HL-60 (cell line): ENCODE data around the gene ZGLP1.

Experiments
- GABPA ChIP-seq: IDR thresholded peaks from 2 replicates; pipeline ENCODE4 v1.6.1; 2012; ENCODE audit warnings: low read depth
- POLR2AphosphoS5 ChIP-seq: IDR thresholded peaks from 2 replicates; pipeline ENCODE4 v1.6.1; 2012; ENCODE audit warnings: low read depth
- TF ChIP-seq, protein P1 (sequence below): IDR thresholded peaks from one replicate; pipeline ENCODE4 v1.5.1; 2011; ENCODE audit warnings: low read length, control low read depth, inconsistent platforms; ENCODE audit not compliant: insufficient read depth
- TF ChIP-seq, protein P2 (sequence below): IDR thresholded peaks from 2 replicates; pipeline ENCODE4 v1.6.1; 2012; ENCODE audit warnings: low read depth; ENCODE audit not compliant: insufficient replicate concordance

DNA sequence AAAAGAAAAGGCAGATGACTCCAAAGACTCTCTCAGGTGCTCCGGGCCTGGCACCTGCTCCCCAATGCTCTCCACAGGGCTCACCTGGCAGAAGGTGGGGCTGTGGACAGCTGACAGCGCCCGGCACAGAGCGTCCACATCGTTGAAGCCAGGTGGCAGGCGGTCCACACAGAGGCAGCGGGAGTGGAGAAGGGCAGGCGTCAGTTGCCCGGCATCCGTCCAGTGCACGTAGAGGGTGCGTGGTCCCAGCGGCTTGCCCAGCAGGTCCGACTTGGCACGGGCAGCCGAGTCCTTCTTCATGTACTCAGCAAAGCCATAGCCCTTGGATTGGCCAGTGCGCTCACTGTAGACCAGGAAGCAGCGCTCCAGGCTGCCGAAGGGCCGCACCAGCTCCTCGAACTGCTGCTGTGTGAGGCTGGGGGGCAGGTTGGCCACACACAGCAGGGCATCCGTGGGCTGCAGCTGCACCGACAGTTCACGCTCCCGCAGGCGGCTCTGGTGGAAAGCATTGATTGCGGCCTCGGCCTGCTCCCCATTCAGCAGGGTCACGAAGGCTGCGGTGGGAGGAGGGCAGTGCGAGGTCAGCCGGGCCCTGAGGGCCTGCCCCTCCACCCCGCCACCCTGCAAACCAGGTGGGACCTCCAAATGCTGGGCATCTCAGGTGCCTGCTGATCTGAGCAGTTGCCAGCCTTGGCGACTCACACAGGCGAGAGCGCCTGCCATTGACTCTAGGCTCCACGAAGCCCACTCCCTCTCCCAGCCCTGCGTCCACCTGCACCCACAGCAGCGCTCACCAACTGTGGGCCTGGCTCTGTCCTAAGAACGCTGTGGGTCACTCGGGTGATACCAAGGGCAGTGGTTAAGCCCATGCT is 19.2 kb upstream of the ZGLP1 start:
- TF ChIP-seq, protein P1, sequence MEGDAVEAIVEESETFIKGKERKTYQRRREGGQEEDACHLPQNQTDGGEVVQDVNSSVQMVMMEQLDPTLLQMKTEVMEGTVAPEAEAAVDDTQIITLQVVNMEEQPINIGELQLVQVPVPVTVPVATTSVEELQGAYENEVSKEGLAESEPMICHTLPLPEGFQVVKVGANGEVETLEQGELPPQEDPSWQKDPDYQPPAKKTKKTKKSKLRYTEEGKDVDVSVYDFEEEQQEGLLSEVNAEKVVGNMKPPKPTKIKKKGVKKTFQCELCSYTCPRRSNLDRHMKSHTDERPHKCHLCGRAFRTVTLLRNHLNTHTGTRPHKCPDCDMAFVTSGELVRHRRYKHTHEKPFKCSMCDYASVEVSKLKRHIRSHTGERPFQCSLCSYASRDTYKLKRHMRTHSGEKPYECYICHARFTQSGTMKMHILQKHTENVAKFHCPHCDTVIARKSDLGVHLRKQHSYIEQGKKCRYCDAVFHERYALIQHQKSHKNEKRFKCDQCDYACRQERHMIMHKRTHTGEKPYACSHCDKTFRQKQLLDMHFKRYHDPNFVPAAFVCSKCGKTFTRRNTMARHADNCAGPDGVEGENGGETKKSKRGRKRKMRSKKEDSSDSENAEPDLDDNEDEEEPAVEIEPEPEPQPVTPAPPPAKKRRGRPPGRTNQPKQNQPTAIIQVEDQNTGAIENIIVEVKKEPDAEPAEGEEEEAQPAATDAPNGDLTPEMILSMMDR, result no peak
- TF ChIP-seq POLR2AphosphoS5 (no peak), GABPA (no peak)
- TF ChIP-seq, protein P2, sequence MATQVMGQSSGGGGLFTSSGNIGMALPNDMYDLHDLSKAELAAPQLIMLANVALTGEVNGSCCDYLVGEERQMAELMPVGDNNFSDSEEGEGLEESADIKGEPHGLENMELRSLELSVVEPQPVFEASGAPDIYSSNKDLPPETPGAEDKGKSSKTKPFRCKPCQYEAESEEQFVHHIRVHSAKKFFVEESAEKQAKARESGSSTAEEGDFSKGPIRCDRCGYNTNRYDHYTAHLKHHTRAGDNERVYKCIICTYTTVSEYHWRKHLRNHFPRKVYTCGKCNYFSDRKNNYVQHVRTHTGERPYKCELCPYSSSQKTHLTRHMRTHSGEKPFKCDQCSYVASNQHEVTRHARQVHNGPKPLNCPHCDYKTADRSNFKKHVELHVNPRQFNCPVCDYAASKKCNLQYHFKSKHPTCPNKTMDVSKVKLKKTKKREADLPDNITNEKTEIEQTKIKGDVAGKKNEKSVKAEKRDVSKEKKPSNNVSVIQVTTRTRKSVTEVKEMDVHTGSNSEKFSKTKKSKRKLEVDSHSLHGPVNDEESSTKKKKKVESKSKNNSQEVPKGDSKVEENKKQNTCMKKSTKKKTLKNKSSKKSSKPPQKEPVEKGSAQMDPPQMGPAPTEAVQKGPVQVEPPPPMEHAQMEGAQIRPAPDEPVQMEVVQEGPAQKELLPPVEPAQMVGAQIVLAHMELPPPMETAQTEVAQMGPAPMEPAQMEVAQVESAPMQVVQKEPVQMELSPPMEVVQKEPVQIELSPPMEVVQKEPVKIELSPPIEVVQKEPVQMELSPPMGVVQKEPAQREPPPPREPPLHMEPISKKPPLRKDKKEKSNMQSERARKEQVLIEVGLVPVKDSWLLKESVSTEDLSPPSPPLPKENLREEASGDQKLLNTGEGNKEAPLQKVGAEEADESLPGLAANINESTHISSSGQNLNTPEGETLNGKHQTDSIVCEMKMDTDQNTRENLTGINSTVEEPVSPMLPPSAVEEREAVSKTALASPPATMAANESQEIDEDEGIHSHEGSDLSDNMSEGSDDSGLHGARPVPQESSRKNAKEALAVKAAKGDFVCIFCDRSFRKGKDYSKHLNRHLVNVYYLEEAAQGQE, result no peak
